HG02938 (cell line): ENCODE measurements around the gene AMD1.
"Not testable (repeated sequence)": the region's sequence is repeated elsewhere in the genome, so short reads cannot be mapped to it uniquely, and the experiment has no call there.

Experiments used
- ATAC-seq: cut with Tn5 transposase; IDR thresholded peaks from one replicate; pipeline ENCODE4 v1.9.1; 2021; ENCODE audit warnings: mild to moderate bottlenecking, moderate library complexity; ENCODE audit not compliant: unreplicated experiment

The AMD1 gene

GRCh38 chr6:110876806-110877564, 2.4 kb downstream of the AMD1 start:
- no peak for ATAC-seq

- ATAC-seq = no peak
Measured at GRCh38 chr6:110877569-110877968, 3.0 kb downstream of the AMD1 start.

GRCh38 chr6:110878751-110879522, 4.4 kb downstream of the AMD1 start:
- no peak for ATAC-seq

DNA sequence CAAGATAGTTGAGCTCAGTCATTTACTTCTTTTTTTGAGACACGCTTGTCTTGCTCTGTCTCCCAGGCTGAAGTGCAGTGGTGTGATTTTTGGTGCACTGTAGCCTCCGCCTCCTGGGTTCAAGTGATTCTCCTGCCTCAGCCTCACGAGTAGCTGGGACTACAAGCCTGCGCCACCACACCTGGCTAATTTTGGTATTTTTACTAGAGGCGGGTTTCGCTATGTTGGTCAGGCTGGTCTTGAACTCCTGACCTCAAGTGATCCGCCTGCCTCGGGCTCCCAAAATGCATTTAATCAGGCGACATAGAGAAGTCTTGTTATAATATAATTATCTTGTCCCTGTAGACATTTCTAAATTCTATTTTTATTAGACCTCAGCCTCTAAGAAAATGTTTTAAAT, 6.1 kb downstream of the AMD1 start:
- ATAC-seq = no peak

DNA sequence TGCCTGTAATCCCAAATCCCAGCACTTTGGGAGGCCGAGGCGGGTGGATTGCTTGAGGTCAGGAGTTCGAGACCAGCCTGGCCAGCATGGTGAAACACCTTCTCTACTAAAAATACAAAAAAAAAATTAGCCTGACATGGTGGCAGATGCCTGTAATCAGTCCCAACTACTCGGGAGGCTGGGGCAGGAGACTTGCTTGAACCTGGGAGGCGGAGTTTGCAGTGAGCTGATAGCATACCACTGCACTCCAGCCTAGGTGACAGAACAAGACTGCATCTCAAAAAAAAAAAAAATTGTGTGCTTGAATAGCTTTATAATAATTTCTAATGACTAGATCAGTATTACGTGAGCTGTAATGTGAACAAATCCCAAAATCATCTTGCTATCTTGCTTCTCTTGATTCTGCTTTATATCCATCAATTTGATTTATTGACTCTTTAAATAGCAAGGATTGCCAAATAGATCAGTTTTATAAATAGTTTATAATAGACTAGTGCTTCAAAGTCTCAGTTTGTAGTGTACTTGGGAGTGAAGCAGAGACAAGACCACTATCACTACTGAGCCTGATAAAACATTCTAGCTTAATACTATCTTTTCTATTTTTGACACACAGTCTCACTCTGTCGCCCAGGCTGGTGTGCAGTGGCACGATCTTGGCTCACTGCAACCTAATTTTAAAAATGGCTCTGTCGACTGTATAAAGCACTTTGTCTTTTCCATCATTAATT, 7.1 kb downstream of the AMD1 start:
- no peak for ATAC-seq

DNA sequence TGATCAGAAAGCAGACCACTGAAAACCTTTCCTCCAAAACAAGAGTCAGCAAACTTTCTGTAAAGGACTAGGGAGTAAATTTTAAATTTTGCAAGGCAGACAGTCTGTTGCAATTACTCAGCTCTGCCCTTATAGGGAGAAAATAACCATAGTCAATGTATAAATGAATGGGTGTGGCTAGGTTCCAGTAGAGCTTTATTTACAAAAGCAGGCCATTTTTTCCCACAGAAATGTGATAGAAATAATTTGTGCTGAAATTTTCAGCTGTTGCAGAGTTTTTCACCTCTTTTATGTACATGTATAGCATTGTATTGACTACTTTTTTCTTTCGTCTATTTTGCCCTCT, 7.7 kb downstream of the AMD1 start:
- no peak for ATAC-seq

DNA sequence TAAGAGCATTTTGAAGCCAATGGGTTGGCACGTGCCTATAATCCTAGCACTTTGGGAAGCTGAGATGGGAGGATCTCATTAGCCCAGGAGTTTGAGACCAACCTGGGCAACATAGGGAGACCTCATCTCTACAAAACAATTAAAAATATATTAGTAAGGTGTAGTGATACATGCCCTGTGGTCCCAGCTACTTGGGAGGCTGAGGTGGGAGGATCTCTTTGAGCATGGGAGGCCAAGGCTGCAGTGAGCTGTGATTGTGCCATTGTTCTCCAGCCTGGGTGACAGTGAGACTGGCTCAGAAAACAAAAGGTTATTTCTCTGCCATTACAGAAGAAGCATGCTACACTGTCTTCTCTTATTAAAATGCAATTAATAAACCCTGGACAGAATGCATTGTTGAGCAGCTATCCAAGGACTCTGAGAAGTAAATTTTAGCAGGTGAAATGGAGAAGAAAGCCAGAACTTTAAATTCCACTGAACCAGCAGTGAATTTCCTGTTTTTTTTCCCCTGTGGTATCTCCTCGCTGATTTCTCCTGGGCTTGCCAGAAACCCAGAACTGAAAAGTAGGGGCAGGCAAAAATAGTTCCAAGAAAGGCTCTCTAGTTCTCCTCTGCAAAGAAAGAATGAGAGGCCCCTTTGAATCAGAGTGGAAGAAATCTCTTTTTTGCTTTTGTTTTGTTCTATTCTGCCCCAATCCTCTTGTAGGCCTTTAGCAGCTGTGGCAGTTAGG, 8.4 kb downstream of the AMD1 start:
- ATAC-seq = no peak

- ATAC-seq = no peak
Measured at GRCh38 chr6:110884321-110884720, 9.7 kb downstream of the AMD1 start.

DNA sequence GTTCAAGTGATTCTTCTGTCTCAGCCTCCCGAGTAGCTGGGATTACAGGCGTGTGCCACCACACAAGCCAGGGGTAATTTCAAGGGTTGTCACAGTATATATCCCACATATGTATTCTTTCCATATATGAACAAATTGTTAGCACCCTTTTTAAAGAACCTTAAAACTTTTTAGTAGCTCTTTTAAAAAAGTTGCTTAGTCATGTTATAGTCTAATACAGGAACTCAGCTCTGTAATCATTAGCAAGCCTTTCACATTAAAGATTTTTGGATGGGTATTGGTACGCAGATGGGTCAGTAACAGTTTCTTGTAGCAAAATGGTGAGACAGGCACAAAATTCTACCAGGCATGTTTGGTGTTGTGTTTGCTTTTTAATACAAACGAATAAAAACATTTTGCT, 10.9 kb downstream of the AMD1 start:
- ATAC-seq = no peak

GRCh38 chr6:110886555-110887167, 12.1 kb downstream of the AMD1 start:
- no peak for ATAC-seq

DNA sequence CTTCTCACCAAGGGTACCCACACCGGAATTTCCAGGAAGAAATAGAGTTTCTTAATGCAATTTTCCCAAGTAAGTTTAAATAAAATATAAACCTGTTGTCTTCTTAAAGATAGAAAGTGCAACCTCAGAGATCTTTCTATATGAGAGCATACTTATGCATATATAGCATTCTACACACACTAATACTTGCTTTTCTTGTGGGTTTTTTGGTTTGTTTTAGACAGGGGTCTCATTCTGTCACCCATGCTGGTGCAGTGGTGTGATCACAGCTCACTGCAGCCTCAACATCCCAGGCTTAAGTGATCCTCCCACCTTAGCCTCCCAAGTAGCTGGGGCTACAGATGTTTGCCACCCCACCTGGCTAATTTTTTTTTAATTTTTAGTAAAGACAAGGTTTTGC, 15.7 kb downstream of the AMD1 start:
- no peak for ATAC-seq

DNA sequence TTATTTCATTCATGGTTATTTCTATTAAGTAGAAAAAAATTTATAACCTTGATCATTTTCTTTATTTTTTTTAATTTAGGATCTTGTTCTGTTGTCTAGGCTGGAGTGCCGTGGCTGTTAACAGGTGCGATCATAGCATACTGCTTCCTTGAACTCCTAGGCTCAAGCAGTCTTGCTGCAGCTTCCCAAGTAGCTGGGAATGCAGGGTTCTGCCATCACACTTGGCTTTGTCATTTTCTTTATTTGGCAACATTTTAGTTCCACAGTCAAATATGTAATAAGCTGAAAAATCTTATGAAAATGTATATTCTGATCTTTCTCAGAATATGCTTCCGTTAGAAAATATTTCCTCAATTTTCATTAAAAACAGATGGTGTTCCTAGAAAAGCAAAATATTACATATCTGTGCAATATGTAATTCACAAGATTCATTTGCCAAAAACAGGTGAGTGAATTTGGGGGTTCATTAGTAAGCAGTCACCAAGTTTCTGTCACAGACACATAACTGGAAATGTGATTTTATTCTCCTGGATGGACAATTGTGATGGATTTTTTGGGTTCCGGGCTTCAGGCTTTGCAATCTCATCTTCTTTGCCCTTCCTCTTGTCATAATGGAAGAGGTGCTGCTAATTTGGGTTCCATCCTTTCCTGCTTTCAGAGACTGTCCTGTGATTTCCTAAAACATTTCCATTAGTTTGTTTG, 21.5 kb downstream of the AMD1 start:
- ATAC-seq = no peak

- no peak for ATAC-seq
Measured at GRCh38 chr6:110897433-110897832, 22.8 kb downstream of the AMD1 start.

GRCh38 chr6:110898111-110898510, 23.5 kb downstream of the AMD1 start:
- no peak for ATAC-seq

DNA sequence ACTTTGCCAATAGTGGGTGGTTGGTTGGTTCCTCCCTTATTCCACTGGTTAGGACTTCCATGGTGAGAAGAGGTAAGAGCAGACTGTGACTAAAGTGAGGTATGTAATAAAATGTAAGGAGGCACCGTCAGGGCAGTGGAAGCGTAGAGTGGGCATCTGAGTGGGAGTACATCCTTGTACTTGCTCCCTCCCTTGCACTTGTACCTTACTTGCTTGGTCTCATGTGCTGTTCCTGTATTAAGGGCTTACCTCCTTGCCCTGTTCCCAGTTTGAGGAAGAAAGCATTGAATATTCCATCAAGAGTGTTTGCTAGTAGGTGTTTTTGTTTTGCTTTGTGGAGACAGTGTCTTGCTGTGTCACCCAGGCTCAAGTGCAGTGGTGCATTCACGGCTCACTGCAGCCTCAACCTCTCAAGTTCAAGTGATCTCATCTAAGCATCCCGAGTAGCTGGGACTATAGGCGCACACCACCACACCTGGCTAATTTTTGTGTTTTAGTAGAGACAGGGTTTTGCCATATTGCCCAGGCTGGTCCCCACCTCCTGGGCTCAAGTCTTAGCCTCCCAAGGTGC, 25.5 kb downstream of the AMD1 start:
- ATAC-seq = no peak

GRCh38 chr6:110901601-110902000, 27.0 kb downstream of the AMD1 start:
- ATAC-seq = not testable (repeated sequence)

- no peak for ATAC-seq
Measured at GRCh38 chr6:110902091-110902490, 27.5 kb downstream of the AMD1 start.

GRCh38 chr6:110906273-110906672, 31.7 kb downstream of the AMD1 start:
- not testable (repeated sequence) for ATAC-seq

DNA sequence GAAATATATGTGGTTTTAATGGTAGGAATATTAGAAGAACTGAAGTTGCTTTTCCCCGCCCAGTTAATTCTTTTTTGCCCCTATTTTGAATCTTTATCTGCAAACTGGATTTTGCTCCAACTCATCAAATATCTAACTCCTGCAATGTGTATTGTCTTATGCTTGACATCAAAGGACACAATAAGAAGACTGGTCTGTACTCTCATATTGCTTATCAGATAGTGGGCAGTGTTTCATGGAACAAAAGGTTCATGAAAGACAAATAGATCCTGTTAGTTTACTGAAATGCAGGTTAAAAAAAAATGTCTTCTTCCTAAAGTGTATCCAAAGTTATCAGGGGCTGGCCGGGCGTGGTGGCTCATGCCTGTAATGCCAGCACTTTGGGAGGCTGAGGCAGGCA, 56.2 kb downstream of the AMD1 start:
- ATAC-seq = no peak

- ATAC-seq = no peak
Measured at GRCh38 chr6:110933912-110934311, 59.3 kb downstream of the AMD1 start.
